ENCODE measurements around the gene ARX.

The ARX gene

GRCh38 chrX:25015486-25016360 lies at the start of gene ARX:
ARX (minus strand) TSS chrX:25015965; CDS start chrX:25015737, 228 bp downstream.
- no peak for DNase-seq

DNA sequence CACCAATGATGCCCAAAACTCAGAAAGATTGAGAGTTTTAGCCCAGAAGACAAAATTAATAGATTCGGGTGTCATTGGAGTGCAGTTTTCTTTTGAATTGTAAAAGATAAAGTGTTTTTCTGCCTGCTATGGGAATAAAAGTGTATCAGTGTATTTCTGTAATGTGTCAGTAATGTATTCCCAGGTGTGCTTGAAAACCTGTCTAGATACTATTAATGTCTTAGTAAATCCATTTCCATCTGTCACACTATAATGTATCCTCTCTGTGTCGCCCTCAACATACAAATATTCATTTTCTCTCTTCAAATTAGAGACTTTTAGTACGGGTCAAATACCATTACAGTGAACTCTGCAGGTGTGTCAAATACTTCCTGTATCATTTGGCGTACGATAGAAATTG lies 43.5 kb upstream of the ARX start:
- DNase-seq: no peak

DNA sequence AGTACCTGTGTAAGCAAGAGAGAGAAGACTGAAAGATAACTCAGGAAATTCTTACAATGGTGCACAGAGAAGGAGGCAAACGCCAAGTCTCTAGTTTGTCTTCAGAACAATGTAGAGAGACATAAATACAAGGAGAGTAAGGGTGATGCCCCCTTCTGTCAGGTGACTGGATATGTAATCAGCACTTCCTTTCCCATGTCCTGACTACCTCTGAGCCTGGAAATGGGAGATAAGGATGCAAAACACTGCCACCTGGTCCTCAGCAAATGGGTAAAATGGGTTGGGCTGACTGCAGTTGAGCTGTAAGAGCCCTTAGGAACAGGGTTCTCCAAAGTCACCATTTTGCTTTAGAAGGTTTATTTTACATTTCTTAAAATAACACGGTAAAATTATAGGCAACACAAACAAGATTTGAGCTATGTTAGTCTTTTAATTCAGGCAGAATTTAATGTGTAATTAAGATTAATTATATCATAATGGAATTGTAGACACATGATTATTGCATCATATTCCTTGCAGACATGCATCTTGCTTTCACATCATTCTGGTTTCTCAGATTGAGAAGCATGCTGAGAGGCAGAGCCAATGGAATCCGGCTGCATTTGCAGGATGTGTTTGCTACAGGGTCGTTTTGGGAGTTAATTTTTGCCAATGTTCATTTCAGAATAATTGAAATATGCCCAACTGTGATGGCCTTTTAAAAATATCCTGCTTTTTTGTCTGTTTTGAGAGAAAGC lies 37.2 kb upstream of the ARX start:
- DNase-seq: no peak

- no peak for DNase-seq
Measured at GRCh38 chrX:25049971-25050370, 34.2 kb upstream of the ARX start.

DNA sequence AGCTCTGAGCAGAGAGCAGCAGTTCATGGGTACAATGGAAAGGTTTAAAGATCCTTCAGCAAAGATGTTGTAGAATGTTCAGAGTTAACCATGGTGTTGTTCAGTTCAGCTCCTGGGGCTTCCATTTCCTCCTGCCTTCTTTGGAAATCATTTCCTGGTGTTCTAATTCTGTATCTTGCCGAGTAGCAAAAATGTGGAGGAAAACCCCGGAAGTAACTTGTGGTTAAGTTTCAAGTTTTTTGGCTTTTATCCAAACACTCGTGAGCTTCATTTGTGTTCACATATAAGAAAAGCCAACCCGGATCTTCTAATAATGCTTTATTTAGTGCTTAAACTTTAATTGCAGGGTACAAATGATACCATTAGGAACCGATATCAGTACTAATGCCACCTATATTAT lies 33.6 kb upstream of the ARX start:
- DNase-seq: no peak

DNA sequence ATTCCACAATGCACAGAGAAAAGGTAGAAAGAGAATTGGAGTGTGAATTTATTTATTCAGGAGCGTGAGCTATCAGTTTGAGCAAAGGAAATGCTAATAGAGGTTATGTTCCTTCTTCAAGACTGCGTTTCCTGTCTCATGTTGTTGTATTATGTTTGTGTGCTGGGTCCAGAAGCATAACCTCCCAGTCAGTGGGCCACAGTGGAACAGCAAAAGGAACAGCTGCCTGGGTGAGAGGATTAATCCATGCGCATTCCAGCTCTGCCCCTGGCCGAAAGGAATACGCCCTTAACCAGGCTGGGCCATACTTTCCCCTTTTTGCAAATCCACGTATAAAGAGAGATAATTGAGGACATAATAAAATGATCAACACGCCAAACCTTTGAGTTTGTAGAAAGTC lies 32.4 kb upstream of the ARX start:
- no peak for DNase-seq

DNA sequence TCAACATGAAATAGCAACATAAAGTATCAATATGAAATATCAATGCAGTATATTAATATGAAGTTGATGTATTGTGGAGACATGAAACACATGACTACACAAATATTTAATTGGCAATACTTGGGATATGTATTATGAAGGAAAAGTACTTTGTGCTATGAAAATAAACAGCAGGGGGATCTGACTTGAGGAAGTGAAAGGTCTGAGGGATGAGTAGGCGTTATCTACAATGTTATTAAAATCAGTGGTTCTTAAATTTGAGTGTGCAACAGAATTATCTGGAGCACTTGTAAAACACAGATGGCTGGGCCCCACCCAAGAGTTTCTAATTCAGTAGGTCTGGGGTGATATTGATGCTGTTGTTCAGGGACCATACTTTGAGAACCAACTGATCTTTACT lies 27.4 kb upstream of the ARX start:
- DNase-seq: no peak

GRCh38 chrX:25039036-25039435 lies 23.3 kb upstream of the ARX start:
- DNase-seq: no peak

DNA sequence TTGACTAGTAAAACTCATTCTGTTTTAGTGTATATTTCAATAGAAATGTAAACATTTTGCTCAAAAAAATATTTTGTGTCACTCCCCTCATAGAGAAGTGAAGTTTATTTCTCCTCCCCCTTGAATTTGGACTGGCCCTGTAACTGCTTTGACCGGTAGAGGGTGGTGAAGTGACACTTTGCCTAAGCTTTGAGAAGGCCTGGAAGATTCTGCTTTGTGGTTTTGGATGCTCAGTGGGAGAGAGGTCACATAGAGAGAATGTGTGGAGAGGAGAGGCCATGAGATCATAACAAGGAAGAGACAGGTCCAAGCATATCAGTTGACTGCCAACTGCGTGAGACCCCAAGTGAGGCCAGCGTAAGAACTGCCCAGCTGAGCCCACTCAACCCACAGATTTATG lies 19.1 kb upstream of the ARX start:
- DNase-seq: no peak

- no peak for DNase-seq
Measured at GRCh38 chrX:25029288-25029825, 13.6 kb upstream of the ARX start.

GRCh38 chrX:25028726-25029125 lies 13.0 kb upstream of the ARX start:
- no peak for DNase-seq

DNA sequence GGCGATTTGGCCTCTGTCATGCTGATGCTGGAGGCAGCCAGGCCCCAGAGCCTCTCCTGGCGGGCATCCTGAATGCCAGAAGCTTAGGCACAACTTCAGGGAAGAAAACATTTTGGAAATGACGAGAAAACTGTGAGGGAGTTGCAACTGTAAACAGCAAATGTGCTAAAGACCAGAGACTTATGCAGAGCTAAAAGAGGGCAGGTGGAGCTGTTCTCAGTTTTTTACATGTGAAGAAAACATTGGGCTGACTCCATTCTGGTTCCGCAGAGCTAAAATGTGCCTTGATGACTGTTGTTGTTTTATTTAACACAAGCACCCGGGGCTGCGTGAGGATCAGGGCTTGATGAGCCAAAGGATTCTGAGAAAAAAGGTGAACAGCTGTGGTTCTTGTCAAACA lies 10.8 kb upstream of the ARX start:
- no peak for DNase-seq

GRCh38 chrX:25025615-25026014 lies 9.8 kb upstream of the ARX start:
- DNase-seq: no peak

GRCh38 chrX:25023908-25024307 lies 8.1 kb upstream of the ARX start:
- no peak for DNase-seq

- no peak for DNase-seq
Measured at GRCh38 chrX:25022499-25023325, 6.9 kb upstream of the ARX start.

DNA sequence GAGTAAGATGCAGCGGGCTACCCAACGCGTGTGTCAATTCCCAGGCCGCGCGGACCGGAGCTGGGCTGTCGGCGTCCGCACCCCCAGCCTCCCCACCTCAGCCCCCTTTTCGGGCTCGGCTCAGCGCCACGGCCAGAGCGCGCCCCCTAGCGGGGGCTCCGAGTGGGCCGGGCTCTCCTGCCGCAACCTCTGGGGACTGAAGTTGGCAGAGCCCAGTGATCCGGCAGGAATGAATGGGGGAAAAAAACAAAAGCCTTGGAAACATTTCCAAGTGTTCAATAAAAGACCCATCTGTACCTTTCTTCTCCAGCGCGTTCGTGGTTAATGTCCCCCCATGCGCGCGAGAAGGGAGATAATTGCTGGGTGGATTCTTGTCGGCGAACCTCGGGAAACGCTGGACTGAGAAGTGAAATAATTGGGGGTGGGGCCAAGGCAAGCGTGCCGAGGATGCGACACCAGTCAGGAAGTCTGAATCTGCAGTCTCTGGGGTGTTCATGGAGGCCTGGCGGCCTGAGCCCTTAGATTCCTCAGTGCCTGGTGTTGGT lies 5.2 kb upstream of the ARX start:
- peak; percentile 38 for DNase-seq

DNA sequence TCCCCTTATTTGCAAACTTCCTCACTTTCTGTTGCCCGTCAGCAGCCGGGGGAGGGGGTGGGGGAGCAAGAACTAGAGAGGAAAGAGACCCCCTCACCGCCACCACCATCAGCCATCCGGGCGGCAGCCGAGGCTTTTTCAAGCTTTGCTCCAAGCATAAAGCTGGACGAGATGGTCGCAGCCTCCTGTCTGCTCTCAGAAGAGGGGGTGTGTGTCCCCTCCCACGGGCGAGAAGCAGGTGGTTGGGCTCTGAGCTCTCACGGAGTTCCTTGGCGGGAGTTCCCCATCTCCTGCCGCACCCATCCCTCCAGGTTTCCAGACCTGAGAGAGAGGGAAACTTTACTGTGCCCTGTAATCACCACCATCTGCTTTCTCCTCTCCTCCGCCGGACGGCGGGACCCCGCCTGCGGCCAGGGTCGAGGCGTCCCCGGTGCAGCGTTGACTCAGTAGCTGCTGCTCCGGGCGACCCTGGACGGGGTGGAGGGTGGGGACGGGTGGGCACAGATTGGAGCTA lies 4.7 kb upstream of the ARX start:
- DNase-seq: no peak

GRCh38 chrX:25019707-25020390 lies 4.1 kb upstream of the ARX start:
- DNase-seq: no peak

GRCh38 chrX:25018682-25019081 lies 2.9 kb upstream of the ARX start:
- DNase-seq: no peak

GRCh38 chrX:25017667-25018247 lies 2.0 kb upstream of the ARX start:
- no peak for DNase-seq

GRCh38 chrX:25016938-25017598 lies 1.3 kb upstream of the ARX start:
- DNase-seq: no peak

Data from NCI-H774 (cell line).